ENCODE results near the gene EPN2. TPM values are rescaled to one million over a fixed set of nuclear protein-coding genes. Genes with fewer than 3 reads are reported as not detected.

Gene EPN2
- total RNA-seq, 1 experiment from 2014 or later = 57.8 TPM

DNA sequence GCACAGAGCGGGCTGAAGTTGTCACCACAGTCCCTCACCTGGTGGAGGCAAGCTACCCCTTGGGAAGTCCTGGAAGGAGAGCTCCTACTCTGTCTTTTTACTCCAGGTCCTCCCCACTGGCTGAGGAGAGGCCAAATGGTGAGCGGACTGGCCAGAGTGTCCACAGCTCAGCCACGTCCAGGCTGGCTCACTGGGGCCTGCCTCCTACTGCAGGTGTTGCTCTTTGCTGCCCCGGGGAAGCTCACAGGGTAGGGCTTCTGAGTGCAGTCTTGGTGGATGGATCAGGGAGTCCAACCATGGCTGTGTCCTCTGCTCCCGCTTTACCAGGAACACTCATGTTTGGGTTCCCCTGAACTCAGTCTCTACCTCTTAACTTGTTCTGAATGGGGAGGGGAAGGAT lies 122.7 kb downstream of the EPN2 start:
- no peaks in the 10 kb centered on the region for H3K4me1 ChIP-seq (ENCODE audit: insufficient read depth, low read length)
- H3K79me2 ChIP-seq (ENCODE audit: insufficient read depth, low read length) = 0 out of 2 replicates have a peak, but pooled peaks cover 2% of the 10 kb centered on the region
- H3K9ac ChIP-seq (ENCODE audit: extremely low read depth, insufficient read length, low read length) = no peak overlapping the region
- H3K27me3 ChIP-seq (ENCODE audit: insufficient read depth, low read length) = no peaks in the 10 kb centered on the region
- no CpG with 5 or more reads among the region's 5 CpGs for WGBS (ENCODE audit: extremely low coverage, insufficient read length, low lambda C conversion rate)
- no peak overlapping the region for H4K91ac ChIP-seq (ENCODE audit: insufficient read length, low read depth, low read length)
- no peak overlapping the region for H3K18ac ChIP-seq (ENCODE audit: insufficient read length, low read depth, low read length)
- H3K56ac ChIP-seq (ENCODE audit: insufficient read length, low read depth, low read length) = no peak overlapping the region
- Mint-ChIP-seq H3K4me3 (no peak overlapping the region), H3K4me1 (peaks cover 22 to 25% of the 10 kb centered on the region in 2 experiments), H3K27ac (no peak overlapping the region), H3K36me3 (ENCODE audit: insufficient read depth in 1 of 3, low read depth in 3 of 3) (peaks cover 9 to 35% (median 29%) of the 10 kb centered on the region in 3 experiments; a peak in 6 of 7 replicates), H3K9me3 (no peaks in the 10 kb centered on the region), H3K27me3 (ENCODE audit: low read depth) (peaks cover 5% of the 10 kb centered on the region; the same call in 1 of the 2 replicates)
- H4K20me1 ChIP-seq (ENCODE audit: control insufficient read depth, insufficient read depth, insufficient read length) = no peaks in the 10 kb centered on the region
- no peaks in the 10 kb centered on the region for H3K9me3 ChIP-seq (ENCODE audit: control insufficient read depth, low read depth, low read length)
- no peaks in the 10 kb centered on the region for H3K23me2 ChIP-seq (ENCODE audit: insufficient read length, low read depth, low read length, poor library complexity, severe bottlenecking)
- no peak overlapping the region for H3K4me2 ChIP-seq (ENCODE audit: insufficient read depth, insufficient read length, low read length)
- H4K8ac ChIP-seq (replicated peaks; ENCODE audit: insufficient read length, low read depth, low read length) = no peak overlapping the region
- no peak overlapping the region for H2BK15ac ChIP-seq (ENCODE audit: low read depth, low read length)
- H2BK120ac ChIP-seq (ENCODE audit: low read depth, low read length, poor library complexity, severe bottlenecking) = no peak overlapping the region
- H2BK12ac ChIP-seq (ENCODE audit: insufficient read length, low read depth, low read length) = no peak overlapping the region
- no peak overlapping the region for H4K5ac ChIP-seq (ENCODE audit: insufficient read length, low read depth, low read length)
- H2AFZ ChIP-seq (ENCODE audit: low read length) = no peak overlapping the region
- H2BK5ac ChIP-seq (ENCODE audit: insufficient read length, low read length) = no peak overlapping the region
- H3K4ac ChIP-seq (ENCODE audit: low read depth, low read length) = no peak overlapping the region
- H3K27ac ChIP-seq (ENCODE audit: insufficient read length, low read depth, low read length) = no peak overlapping the region
- no peak overlapping the region for H3T11ph ChIP-seq (ENCODE audit: low read length)
- H2BK20ac ChIP-seq (ENCODE audit: low read depth, low read length, poor library complexity, severe bottlenecking) = no peak overlapping the region
- H3K23ac ChIP-seq (ENCODE audit: insufficient read length, low read depth, low read length) = no peak overlapping the region
- DNase-seq = no peak
- H2AK5ac ChIP-seq (ENCODE audit: insufficient read length, low read length) = no peak overlapping the region
- TF ChIP-seq, protein P1, sequence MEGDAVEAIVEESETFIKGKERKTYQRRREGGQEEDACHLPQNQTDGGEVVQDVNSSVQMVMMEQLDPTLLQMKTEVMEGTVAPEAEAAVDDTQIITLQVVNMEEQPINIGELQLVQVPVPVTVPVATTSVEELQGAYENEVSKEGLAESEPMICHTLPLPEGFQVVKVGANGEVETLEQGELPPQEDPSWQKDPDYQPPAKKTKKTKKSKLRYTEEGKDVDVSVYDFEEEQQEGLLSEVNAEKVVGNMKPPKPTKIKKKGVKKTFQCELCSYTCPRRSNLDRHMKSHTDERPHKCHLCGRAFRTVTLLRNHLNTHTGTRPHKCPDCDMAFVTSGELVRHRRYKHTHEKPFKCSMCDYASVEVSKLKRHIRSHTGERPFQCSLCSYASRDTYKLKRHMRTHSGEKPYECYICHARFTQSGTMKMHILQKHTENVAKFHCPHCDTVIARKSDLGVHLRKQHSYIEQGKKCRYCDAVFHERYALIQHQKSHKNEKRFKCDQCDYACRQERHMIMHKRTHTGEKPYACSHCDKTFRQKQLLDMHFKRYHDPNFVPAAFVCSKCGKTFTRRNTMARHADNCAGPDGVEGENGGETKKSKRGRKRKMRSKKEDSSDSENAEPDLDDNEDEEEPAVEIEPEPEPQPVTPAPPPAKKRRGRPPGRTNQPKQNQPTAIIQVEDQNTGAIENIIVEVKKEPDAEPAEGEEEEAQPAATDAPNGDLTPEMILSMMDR (conservative IDR thresholded peaks at IDR 0.05) = no peak
- H3K14ac ChIP-seq (ENCODE audit: insufficient read depth, low read length) = no peak overlapping the region; the same call in 1 of the 2 replicates
- H3K79me1 ChIP-seq (ENCODE audit: insufficient read depth, low read depth, low read length, poor library complexity, severe bottlenecking) = no peaks in the 10 kb centered on the region

Data from H9 (cell line).